Left ventricle myocardium inferior (tissue), 1 donor: ENCODE results near the gene MTHFD1. TPM values are rescaled to one million over a fixed set of nuclear protein-coding genes. Genes with fewer than 3 reads are reported as not detected.

ENCODE experiments used
- DNase-seq: peaks from one replicate; pipeline ENCODE4 v3.0.0-alpha.2; 2020
- H3K27ac ChIP-seq: fragments of 200-600 bp; replicated peaks from 2 replicates; pipeline ENCODE4 v1.8.0; 2021
- H3K27me3 ChIP-seq: fragments of 200-600 bp; 2 replicates; pipeline ENCODE4 v1.8.0; 2021; ENCODE audit warnings: low read depth
- H3K36me3 ChIP-seq: fragments of 200-600 bp; 2 replicates; pipeline ENCODE4 v1.8.0; 2021
- H3K4me1 ChIP-seq: fragments of 200-600 bp; 2 replicates; pipeline ENCODE4 v1.8.0; 2021
- H3K4me3 ChIP-seq: fragments of 200-600 bp; 2 replicates; pipeline ENCODE4 v1.8.0; 2021; ENCODE audit warnings: mild to moderate bottlenecking, moderate library complexity
- H3K9me3 ChIP-seq: fragments of 200-600 bp; replicated peaks from 2 replicates; pipeline ENCODE4 v1.8.0; 2021
- CTCF ChIP-seq: fragments of 200-600 bp; IDR thresholded peaks from 2 replicates; pipeline ENCODE4 v1.8.0; 2021; ENCODE audit warnings: antibody characterized with exemption, mild to moderate bottlenecking, borderline replicate concordance
- intact Hi-C: fragments of 100-400 bp; cut with micrococcal nuclease; formaldehyde crosslinking; loops from one replicate; pipeline ENCODE4 v1.11.0; 2022
- total RNA-seq: library from RNA; stranded (reverse); fragmentation: NEBNext Ultra II Directional; extraction: Animal tissue kit (Norgen Biotek cat#: 25700); gene quantifications from one replicate; pipeline ENCODE4 v1.2.1, GENCODE V29; 2021
- donor health status: DM: no; HTN: yes; CAD: no; lungs with severe emphysema.

Gene MTHFD1
- total RNA-seq, 1 donor from 2014 or later = 64.9 TPM

- intact Hi-C loops = no loop called here
- no peak for DNase-seq
- no peak for TF ChIP-seq CTCF
- Histone ChIP-seq H3K36me3 (no peaks in the 10 kb centered on the region), H3K4me3 (peak overlapping the region; percentile 95), H3K4me1 (peaks cover 96% of the 10 kb centered on the region), H3K9me3 (no peaks in the 10 kb centered on the region), H3K27me3 (no peaks in the 10 kb centered on the region), H3K27ac (peak overlapping the region; percentile 100)
Measured at GRCh38 chr14:64507376-64508156, 119.4 kb downstream of the MTHFD1 start.

- H3K9me3 ChIP-seq = no peaks in the 10 kb centered on the region
- peaks cover 96% of the 10 kb centered on the region for H3K4me1 ChIP-seq
- intact Hi-C loops = no loop called here
- H3K27ac ChIP-seq = no peak overlapping the region
- no peak for TF ChIP-seq CTCF
- DNase-seq = no peak
- no peaks in the 10 kb centered on the region for H3K36me3 ChIP-seq
- H3K27me3 ChIP-seq = no peaks in the 10 kb centered on the region
- no peak overlapping the region for H3K4me3 ChIP-seq
Measured at GRCh38 chr14:64508215-64508776, 120.1 kb downstream of the MTHFD1 start.

- no peaks in the 10 kb centered on the region for H3K27me3 ChIP-seq
- TF ChIP-seq CTCF = no peak
- H3K9me3 ChIP-seq = no peaks in the 10 kb centered on the region
- no peaks in the 10 kb centered on the region for H3K36me3 ChIP-seq
- H3K4me3 ChIP-seq = no peak overlapping the region
- peaks cover 94% of the 10 kb centered on the region for H3K4me1 ChIP-seq
- intact Hi-C loops = no loop called here
- no peak for DNase-seq
- no peak overlapping the region for H3K27ac ChIP-seq
Measured at GRCh38 chr14:64509036-64509435, 120.9 kb downstream of the MTHFD1 start.

Other genes with a start within 250 kb of the MTHFD1 start
- gene ESR2, start 94.0 kb upstream of the MTHFD1 start, total RNA-seq = 1.0 TPM
- gene AKAP5, start 77.1 kb downstream of the MTHFD1 start, total RNA-seq = 0.19 TPM
- gene ZBTB25, start 115.5 kb downstream of the MTHFD1 start, total RNA-seq = 20.8 TPM
- 25.9 TPM for gene ZBTB1, start 116.4 kb downstream of the MTHFD1 start, total RNA-seq
- gene HSPA2, start 152.4 kb downstream of the MTHFD1 start, total RNA-seq = 34.0 TPM
- 0.36 TPM for gene PPP1R36, start 161.6 kb downstream of the MTHFD1 start, total RNA-seq